DND-41 (cell line): Measurements from ENCODE around the gene ENPP4.

Experiments
- ATAC-seq: fragments of 200-7000 bp; cut with Tn5 transposase; 3 replicates; pipeline ENCODE4 v1.9.1; 2021; ENCODE audit warnings: low read depth; ENCODE audit not compliant: insufficient read depth
- DNase-seq: peaks from one replicate; pipeline ENCODE4 v3.0.0-alpha.2; 2020
- H2AFZ ChIP-seq: 2 replicates; pipeline ENCODE4 v1.6.0; 2012; ENCODE audit warnings: low read depth, low read length
- H3K27ac ChIP-seq: 2 replicates; pipeline ENCODE4 v1.5.1; 2012; ENCODE audit warnings: low read length, inconsistent platforms
- H3K27me3 ChIP-seq: fragments of 200-600 bp; sonication (generic); 2 replicates; pipeline ENCODE4 v1.6.0; 2012; ENCODE audit warnings: low read length, mild to moderate bottlenecking, inconsistent platforms; ENCODE audit not compliant: insufficient read depth, poor library complexity
- H3K36me3 ChIP-seq: 2 replicates; pipeline ENCODE4 v1.5.1; 2012; ENCODE audit warnings: low read length, inconsistent platforms; ENCODE audit not compliant: insufficient read depth
- H3K4me1 ChIP-seq: 2 replicates; pipeline ENCODE4 v1.5.1; 2012; ENCODE audit warnings: mild to moderate bottlenecking, low read length; ENCODE audit not compliant: insufficient read depth
- H3K4me2 ChIP-seq: 2 replicates; pipeline ENCODE4 v1.6.0; 2012; ENCODE audit warnings: mild to moderate bottlenecking, moderate library complexity, low read length, inconsistent platforms; ENCODE audit not compliant: insufficient read depth
- H3K4me3 ChIP-seq, 2 experiments: fragments of 200-600 bp in 1 of 2; shearing (Covaris generic) in 1 of 2; 2 replicates each; pipeline ENCODE4 v1.5.1; 2012 to 2016; ENCODE audit warnings: inconsistent platforms in 2 of 2, low read length in 2 of 2, mild to moderate bottlenecking in 2 of 2, low read depth in 1 of 2, moderate library complexity in 1 of 2
- H3K79me2 ChIP-seq: 2 replicates; pipeline ENCODE4 v1.6.0; 2012; ENCODE audit warnings: low read length, inconsistent platforms; ENCODE audit not compliant: insufficient read depth
- H3K9ac ChIP-seq: 2 replicates; pipeline ENCODE4 v1.6.0; 2012; ENCODE audit warnings: low read depth, mild to moderate bottlenecking, inconsistent platforms, low read length, moderate library complexity
- H3K9me3 ChIP-seq: 2 replicates; pipeline ENCODE4 v1.5.1; 2012; ENCODE audit warnings: low read length, moderate library complexity, mild to moderate bottlenecking, inconsistent platforms; ENCODE audit not compliant: insufficient read depth, severe bottlenecking
- H4K20me1 ChIP-seq: 2 replicates; pipeline ENCODE4 v1.6.0; 2012; ENCODE audit warnings: low read length; ENCODE audit not compliant: insufficient read depth
- EZH2 ChIP-seq: IDR thresholded peaks from 3 replicates; pipeline ENCODE4 v1.6.1; 2012; ENCODE audit warnings: borderline replicate concordance, low read depth, mild to moderate bottlenecking, moderate library complexity, low read length, inconsistent platforms; ENCODE audit not compliant: severe bottlenecking
- TF ChIP-seq, protein P1 (sequence below): IDR thresholded peaks from 2 replicates; pipeline ENCODE4 v1.5.1; 2012; ENCODE audit warnings: borderline replicate concordance, low read length, moderate library complexity, mild to moderate bottlenecking; ENCODE audit not compliant: poor library complexity, severe bottlenecking; ENCODE audit errors: extremely low read depth

Gene ENPP4

DNA sequence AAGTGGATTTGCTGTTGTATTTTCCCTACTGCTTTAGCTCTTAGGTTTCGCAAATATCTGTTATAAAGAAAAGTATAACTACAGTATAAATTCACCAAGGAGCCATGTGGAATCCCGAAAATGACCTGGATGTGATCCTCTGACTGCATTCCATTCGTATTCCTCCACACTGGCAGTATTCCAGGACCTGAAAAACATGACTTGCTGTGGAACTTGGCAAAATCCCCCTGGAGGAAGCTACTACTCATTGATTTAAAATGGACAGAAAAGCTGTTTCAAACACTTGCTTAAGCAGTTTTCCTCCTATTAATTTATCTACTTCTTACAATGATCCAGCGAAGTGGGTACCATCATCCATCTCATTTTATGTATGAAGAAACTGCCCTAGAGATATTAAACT is 54.3 kb downstream of the ENPP4 start:
- no peak overlapping the region for H3K27ac ChIP-seq
- H2AFZ ChIP-seq: no peak overlapping the region
- TF ChIP-seq EZH2: no peak
- TF ChIP-seq, protein P1, sequence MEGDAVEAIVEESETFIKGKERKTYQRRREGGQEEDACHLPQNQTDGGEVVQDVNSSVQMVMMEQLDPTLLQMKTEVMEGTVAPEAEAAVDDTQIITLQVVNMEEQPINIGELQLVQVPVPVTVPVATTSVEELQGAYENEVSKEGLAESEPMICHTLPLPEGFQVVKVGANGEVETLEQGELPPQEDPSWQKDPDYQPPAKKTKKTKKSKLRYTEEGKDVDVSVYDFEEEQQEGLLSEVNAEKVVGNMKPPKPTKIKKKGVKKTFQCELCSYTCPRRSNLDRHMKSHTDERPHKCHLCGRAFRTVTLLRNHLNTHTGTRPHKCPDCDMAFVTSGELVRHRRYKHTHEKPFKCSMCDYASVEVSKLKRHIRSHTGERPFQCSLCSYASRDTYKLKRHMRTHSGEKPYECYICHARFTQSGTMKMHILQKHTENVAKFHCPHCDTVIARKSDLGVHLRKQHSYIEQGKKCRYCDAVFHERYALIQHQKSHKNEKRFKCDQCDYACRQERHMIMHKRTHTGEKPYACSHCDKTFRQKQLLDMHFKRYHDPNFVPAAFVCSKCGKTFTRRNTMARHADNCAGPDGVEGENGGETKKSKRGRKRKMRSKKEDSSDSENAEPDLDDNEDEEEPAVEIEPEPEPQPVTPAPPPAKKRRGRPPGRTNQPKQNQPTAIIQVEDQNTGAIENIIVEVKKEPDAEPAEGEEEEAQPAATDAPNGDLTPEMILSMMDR: no peak
- no peak overlapping the region for H3K4me2 ChIP-seq
- H3K9me3 ChIP-seq: no peaks in the 10 kb centered on the region
- H3K27me3 ChIP-seq: peaks cover 36% of the 10 kb centered on the region
- no peak overlapping the region for H3K9ac ChIP-seq
- H3K79me2 ChIP-seq: no peaks in the 10 kb centered on the region
- H3K36me3 ChIP-seq: no peaks in the 10 kb centered on the region
- no peak for DNase-seq
- H4K20me1 ChIP-seq: no peaks in the 10 kb centered on the region
- no peaks in the 10 kb centered on the region for H3K4me1 ChIP-seq
- no peak for ATAC-seq
- H3K4me3 ChIP-seq: no peak overlapping the region

DNA sequence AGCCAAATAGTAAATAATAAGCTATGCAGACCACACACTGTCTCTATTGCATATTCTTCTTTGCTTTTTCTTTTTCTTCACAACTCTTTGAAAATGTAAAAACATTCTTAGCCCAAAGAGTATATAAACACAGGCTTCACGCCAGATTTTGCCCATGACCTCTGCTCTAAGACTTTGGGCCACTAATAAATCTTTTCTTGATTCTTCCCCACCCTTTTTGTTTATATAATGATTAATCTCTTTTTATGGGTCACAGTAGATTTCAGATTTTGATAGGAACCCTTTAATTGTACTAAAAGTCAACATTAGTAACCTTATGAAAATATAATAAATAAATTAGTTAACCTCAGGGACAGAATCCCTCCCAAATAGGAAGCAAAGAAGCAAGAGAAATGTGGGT is 56.8 kb downstream of the ENPP4 start:
- H3K4me2 ChIP-seq: no peak overlapping the region
- no peaks in the 10 kb centered on the region for H3K36me3 ChIP-seq
- no peak overlapping the region for H3K4me3 ChIP-seq
- ATAC-seq (no peak), DNase-seq (no peak)
- H3K79me2 ChIP-seq: no peaks in the 10 kb centered on the region
- peaks cover 37% of the 10 kb centered on the region for H3K27me3 ChIP-seq
- H2AFZ ChIP-seq: no peak overlapping the region
- no peaks in the 10 kb centered on the region for H4K20me1 ChIP-seq
- no peak overlapping the region for H3K9ac ChIP-seq
- TF ChIP-seq, protein P1: no peak
- no peak for TF ChIP-seq EZH2
- no peaks in the 10 kb centered on the region for H3K4me1 ChIP-seq
- H3K27ac ChIP-seq: no peak overlapping the region
- H3K9me3 ChIP-seq: no peaks in the 10 kb centered on the region

DNA sequence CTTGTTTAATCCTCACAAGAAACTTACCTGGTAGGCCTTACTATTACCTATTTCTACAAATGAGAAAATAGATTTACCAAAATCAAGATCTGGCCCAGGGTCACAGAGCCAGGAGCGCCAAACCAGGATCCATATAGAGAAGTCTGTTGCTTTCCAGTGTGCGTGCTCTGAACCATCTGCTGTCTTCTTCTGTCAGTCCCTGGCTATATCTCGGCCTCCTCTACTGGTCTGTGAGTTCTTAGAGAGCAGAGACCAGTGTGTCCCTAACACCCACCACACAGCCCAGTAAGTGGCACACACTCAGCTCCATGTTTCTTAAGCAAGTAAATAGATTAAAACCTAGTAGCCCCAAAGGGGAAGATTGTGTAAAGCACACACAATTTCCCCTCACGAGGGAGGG is 59.9 kb downstream of the ENPP4 start:
- Histone ChIP-seq H4K20me1 (no peaks in the 10 kb centered on the region), H3K36me3 (no peaks in the 10 kb centered on the region), H3K9ac (no peak overlapping the region), H3K4me2 (no peak overlapping the region), H3K9me3 (no peaks in the 10 kb centered on the region), H3K4me1 (no peaks in the 10 kb centered on the region), H3K4me3 (no peak overlapping the region), H3K27me3 (peaks cover 21% of the 10 kb centered on the region), H3K27ac (no peak overlapping the region), H2AFZ (no peak overlapping the region), H3K79me2 (no peaks in the 10 kb centered on the region)
- ATAC-seq: no peak
- no peak for TF ChIP-seq EZH2
- TF ChIP-seq, protein P1: no peak
- DNase-seq: no peak

DNA sequence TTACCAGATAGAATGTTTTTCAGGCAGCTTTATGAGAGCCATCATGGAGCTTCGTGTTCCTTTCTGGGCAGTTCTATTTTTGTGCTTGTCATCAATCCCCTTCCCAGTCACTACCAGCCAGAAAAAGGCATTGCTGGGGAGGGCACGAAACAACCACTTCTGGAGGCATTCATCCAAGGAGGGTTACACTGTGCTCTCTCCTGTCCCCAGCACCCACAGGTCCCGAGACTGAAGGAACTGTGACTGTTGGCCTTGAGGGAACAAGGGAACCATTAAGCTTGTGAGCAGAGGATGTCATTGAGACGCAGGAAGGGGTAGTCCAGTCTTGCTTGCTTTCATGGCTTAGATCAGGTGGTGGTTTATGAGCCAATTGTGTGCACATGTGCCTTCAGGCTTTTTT is 61.1 kb downstream of the ENPP4 start:
- Histone ChIP-seq H2AFZ (no peak overlapping the region), H3K27me3 (peaks cover 12% of the 10 kb centered on the region), H3K79me2 (no peaks in the 10 kb centered on the region), H3K9ac (no peak overlapping the region), H3K9me3 (no peaks in the 10 kb centered on the region), H3K27ac (no peak overlapping the region), H4K20me1 (no peaks in the 10 kb centered on the region), H3K4me3 (no peak overlapping the region), H3K36me3 (no peaks in the 10 kb centered on the region), H3K4me1 (no peaks in the 10 kb centered on the region), H3K4me2 (no peak overlapping the region)
- no peak for DNase-seq
- TF ChIP-seq, protein P1: no peak
- TF ChIP-seq EZH2: no peak
- ATAC-seq: no peak
